ENCODE measurements around the gene DCTN5. TPM values are rescaled to one million over a fixed set of nuclear protein-coding genes. Genes with fewer than 3 reads are reported as not detected.

DCTN5 gene
- polyA plus RNA-seq, 1 of the 3 experiments (the other 2 are of a cell fraction): 45.6 TPM

DNA sequence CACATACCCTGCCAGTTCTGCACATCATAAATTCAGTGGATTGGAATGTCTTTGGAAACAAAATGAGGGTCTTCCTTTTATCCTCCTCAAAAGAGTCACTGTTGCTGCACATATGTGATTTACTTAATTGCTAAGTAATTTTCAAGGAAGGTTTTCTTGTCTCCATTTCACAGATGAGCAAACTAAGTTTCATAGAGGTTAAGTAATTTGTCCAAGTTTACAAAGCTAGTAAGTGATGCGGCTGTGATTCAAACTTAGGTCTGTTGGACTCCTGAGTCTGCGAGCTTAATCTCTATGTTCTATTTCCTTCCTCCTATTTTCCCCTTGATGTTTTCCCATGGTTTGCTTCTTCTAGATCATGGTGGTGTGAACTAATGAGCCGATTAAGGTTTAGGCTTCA lies 85.4 kb downstream of the DCTN5 start:
- H3K9ac ChIP-seq: no peak overlapping the region
- no peaks in the 10 kb centered on the region for H3K4me1 ChIP-seq (ENCODE audit: control insufficient read depth in 1 of 2, insufficient read depth in 2 of 2, low read depth in 1 of 2, low read length in 1 of 2)
- H3K36me3 ChIP-seq (replicated peaks in 1 of 2; ENCODE audit: control insufficient read depth in 1 of 2, insufficient read depth in 2 of 2, low read length in 1 of 2): no peaks in the 10 kb centered on the region
- no peaks in the 10 kb centered on the region for H4K20me1 ChIP-seq (ENCODE audit: insufficient read depth)
- no peak overlapping the region for H3K4me2 ChIP-seq
- CTCF ChIA-PET: interaction anchor here (1.4 to 3.6 kb wide), 7 partner anchors 8 to 290 kb away, joined by 3 to 15 read pairs (median 5); partner anchors contain the start of gene ERN2
- H3K27ac ChIP-seq (ENCODE audit: low read depth in 2 of 2, low read length in 1 of 2): no peak overlapping the region
- no peak for TF ChIP-seq GABPA (IDR thresholded peaks at IDR 0.05; ENCODE audit: low read depth)
- TF ChIP-seq, protein P1, sequence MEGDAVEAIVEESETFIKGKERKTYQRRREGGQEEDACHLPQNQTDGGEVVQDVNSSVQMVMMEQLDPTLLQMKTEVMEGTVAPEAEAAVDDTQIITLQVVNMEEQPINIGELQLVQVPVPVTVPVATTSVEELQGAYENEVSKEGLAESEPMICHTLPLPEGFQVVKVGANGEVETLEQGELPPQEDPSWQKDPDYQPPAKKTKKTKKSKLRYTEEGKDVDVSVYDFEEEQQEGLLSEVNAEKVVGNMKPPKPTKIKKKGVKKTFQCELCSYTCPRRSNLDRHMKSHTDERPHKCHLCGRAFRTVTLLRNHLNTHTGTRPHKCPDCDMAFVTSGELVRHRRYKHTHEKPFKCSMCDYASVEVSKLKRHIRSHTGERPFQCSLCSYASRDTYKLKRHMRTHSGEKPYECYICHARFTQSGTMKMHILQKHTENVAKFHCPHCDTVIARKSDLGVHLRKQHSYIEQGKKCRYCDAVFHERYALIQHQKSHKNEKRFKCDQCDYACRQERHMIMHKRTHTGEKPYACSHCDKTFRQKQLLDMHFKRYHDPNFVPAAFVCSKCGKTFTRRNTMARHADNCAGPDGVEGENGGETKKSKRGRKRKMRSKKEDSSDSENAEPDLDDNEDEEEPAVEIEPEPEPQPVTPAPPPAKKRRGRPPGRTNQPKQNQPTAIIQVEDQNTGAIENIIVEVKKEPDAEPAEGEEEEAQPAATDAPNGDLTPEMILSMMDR (IDR thresholded peaks at IDR 0.05): no peak
- TF ChIP-seq TAF1 (IDR thresholded peaks at IDR 0.05; ENCODE audit: borderline replicate concordance, low read depth, low read length): no peak
- no peak for TF ChIP-seq RXRA (IDR thresholded peaks at IDR 0.05; ENCODE audit: borderline replicate concordance, low read depth)
- TF ChIP-seq, protein P2, sequence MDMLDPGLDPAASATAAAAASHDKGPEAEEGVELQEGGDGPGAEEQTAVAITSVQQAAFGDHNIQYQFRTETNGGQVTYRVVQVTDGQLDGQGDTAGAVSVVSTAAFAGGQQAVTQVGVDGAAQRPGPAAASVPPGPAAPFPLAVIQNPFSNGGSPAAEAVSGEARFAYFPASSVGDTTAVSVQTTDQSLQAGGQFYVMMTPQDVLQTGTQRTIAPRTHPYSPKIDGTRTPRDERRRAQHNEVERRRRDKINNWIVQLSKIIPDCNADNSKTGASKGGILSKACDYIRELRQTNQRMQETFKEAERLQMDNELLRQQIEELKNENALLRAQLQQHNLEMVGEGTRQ (IDR thresholded peaks at IDR 0.05; ENCODE audit: borderline replicate concordance, low read depth, low read length): no peak
- no peak for TF ChIP-seq MEF2A (IDR thresholded peaks at IDR 0.05; ENCODE audit: borderline replicate concordance, low read depth)
- no peak for TF ChIP-seq FOXM1 (IDR thresholded peaks at IDR 0.05; ENCODE audit: low read depth)
- TF ChIP-seq RFX5 (IDR thresholded peaks at IDR 0.05; ENCODE audit: low read length): no peak
- TF ChIP-seq, protein P3, sequence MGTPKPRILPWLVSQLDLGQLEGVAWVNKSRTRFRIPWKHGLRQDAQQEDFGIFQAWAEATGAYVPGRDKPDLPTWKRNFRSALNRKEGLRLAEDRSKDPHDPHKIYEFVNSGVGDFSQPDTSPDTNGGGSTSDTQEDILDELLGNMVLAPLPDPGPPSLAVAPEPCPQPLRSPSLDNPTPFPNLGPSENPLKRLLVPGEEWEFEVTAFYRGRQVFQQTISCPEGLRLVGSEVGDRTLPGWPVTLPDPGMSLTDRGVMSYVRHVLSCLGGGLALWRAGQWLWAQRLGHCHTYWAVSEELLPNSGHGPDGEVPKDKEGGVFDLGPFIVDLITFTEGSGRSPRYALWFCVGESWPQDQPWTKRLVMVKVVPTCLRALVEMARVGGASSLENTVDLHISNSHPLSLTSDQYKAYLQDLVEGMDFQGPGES (IDR thresholded peaks at IDR 0.05; ENCODE audit: low read depth, low read length): no peak
- TF ChIP-seq FOXJ3 (CRISPR knock-in tag; IDR thresholded peaks at IDR 0.05): no peak
- TF ChIP-seq POLR2AphosphoS5 (IDR thresholded peaks at IDR 0.05; ENCODE audit: low read depth, low read length): no peak
- TF ChIP-seq, protein P4, sequence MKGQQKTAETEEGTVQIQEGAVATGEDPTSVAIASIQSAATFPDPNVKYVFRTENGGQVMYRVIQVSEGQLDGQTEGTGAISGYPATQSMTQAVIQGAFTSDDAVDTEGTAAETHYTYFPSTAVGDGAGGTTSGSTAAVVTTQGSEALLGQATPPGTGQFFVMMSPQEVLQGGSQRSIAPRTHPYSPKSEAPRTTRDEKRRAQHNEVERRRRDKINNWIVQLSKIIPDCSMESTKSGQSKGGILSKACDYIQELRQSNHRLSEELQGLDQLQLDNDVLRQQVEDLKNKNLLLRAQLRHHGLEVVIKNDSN (IDR thresholded peaks at IDR 0.05; ENCODE audit: borderline replicate concordance, low read depth): no peak
- TF ChIP-seq SIN3A (IDR thresholded peaks at IDR 0.05; ENCODE audit: borderline replicate concordance, low read depth, low read length): no peak
- TF ChIP-seq EZH2phosphoT487 (IDR thresholded peaks at IDR 0.05; ENCODE audit: borderline replicate concordance, low read depth): no peak
- TF ChIP-seq, protein P5, sequence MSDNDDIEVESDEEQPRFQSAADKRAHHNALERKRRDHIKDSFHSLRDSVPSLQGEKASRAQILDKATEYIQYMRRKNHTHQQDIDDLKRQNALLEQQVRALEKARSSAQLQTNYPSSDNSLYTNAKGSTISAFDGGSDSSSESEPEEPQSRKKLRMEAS (IDR thresholded peaks at IDR 0.05; ENCODE audit: low read depth): no peak
- no peak for TF ChIP-seq FOSL2 (IDR thresholded peaks at IDR 0.05; ENCODE audit: borderline replicate concordance, low read depth)
- TF ChIP-seq, protein P6, sequence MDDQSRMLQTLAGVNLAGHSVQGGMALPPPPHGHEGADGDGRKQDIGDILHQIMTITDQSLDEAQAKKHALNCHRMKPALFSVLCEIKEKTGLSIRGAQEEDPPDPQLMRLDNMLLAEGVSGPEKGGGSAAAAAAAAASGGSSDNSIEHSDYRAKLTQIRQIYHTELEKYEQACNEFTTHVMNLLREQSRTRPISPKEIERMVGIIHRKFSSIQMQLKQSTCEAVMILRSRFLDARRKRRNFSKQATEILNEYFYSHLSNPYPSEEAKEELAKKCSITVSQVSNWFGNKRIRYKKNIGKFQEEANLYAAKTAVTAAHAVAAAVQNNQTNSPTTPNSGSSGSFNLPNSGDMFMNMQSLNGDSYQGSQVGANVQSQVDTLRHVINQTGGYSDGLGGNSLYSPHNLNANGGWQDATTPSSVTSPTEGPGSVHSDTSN (IDR thresholded peaks at IDR 0.05): no peak
- TF ChIP-seq GATA2 (CRISPR knock-in tag; IDR thresholded peaks at IDR 0.05): no peak
- no peak for TF ChIP-seq MXI1 (IDR thresholded peaks at IDR 0.05; ENCODE audit: low read depth, low read length)
- H3K79me2 ChIP-seq (ENCODE audit: insufficient read depth): no peaks in the 10 kb centered on the region
- H3F3A ChIP-seq (replicated peaks; ENCODE audit: insufficient read depth): no peaks in the 10 kb centered on the region
- H3K4me3 ChIP-seq (ENCODE audit: low read depth in 2 of 2, low read length in 1 of 2): no peak overlapping the region
- POLR2A ChIA-PET: no interaction called here
- 92% methylated on average over 3 of the region's 3 CpGs for WGBS (ENCODE audit: low lambda C conversion rate)
- H3K27me3 ChIP-seq (ENCODE audit: insufficient read depth): no peaks in the 10 kb centered on the region
- no peak for DNase-seq
- H3K9me2 ChIP-seq: no peaks in the 10 kb centered on the region
- no peak overlapping the region for H2AFZ ChIP-seq (ENCODE audit: low read depth)
- no peaks in the 10 kb centered on the region for H3K9me3 ChIP-seq

Other genes starting within 250 kb of the DCTN5 start
- 33.0 and 34.7 TPM in 2 replicates for gene COG7, start 188.3 kb upstream of the DCTN5 start, polyA plus RNA-seq (2012; rRNA removed)
- 23.4 and 29.2 TPM in 2 replicates for gene GGA2, start 131.0 kb upstream of the DCTN5 start, polyA plus RNA-seq (2012; rRNA removed)
- gene EARS2, start 84.1 kb upstream of the DCTN5 start, polyA plus RNA-seq (2012; rRNA removed): 23.2 and 37.4 TPM in 2 replicates
- gene UBFD1, start 83.7 kb upstream of the DCTN5 start, polyA plus RNA-seq (2012; rRNA removed): 66.1 and 68.9 TPM in 2 replicates
- 187 and 191 TPM in 2 replicates for gene NDUFAB1, start 45.1 kb upstream of the DCTN5 start, polyA plus RNA-seq (2012; rRNA removed)
- gene PALB2, start 156 bp upstream of the DCTN5 start, polyA plus RNA-seq (2012; rRNA removed): 3.3 and 4.5 TPM in 2 replicates
- 31.4 and 68.7 TPM in 2 replicates for gene PLK1, start 37.4 kb downstream of the DCTN5 start, polyA plus RNA-seq (2012; rRNA removed)
- gene ERN2, start 71.8 kb downstream of the DCTN5 start, polyA plus RNA-seq (2012; rRNA removed): 0.03 TPM in 1 of 2 replicates, not detected in the other
- gene CHP2, start 113.6 kb downstream of the DCTN5 start, polyA plus RNA-seq (2012; rRNA removed): not detected in 2 replicates
- gene PRKCB, start 194.5 kb downstream of the DCTN5 start, polyA plus RNA-seq (2012; rRNA removed): 0.12 and 0.23 TPM in 2 replicates

Data from SK-N-SH (cell line).